MM.1S (cell line): ENCODE results near the gene ZNF438.

Source experiments
- CTCF ChIP-seq: fragments of 300-600 bp; sonication (generic); IDR thresholded peaks from 2 replicates; pipeline ENCODE4 v1.5.1; 2016; ENCODE audit warnings: antibody characterized with exemption, low read length, mixed read lengths
- EZH2 ChIP-seq: fragments of 300-600 bp; sonication (generic); optimal IDR thresholded peaks from 2 replicates; pipeline ENCODE3; 2017; ENCODE audit warnings: low read depth, mild to moderate bottlenecking, antibody characterized with exemption, low read length, mixed read lengths

- TF ChIP-seq CTCF (no peak), EZH2 (no peak)
These were observed 176.5 kb downstream of the ZNF438 start for GRCh38 chr10:30855131-30855530.
